Choroid plexus epithelial cell (primary cell): ENCODE results near the gene ABCC6.

ENCODE experiments used
- DNase-seq: peaks from one replicate; pipeline ENCODE4 v3.0.0-alpha.2; 2010; ENCODE audit warnings: low read depth
- H3K4me3 ChIP-seq: 2 replicates; pipeline ENCODE4 v1.5.1; 2011; ENCODE audit warnings: low read depth, mild to moderate bottlenecking, control low read depth, low read length, moderate library complexity
- CTCF ChIP-seq: conservative IDR thresholded peaks from 2 replicates; pipeline ENCODE4 v1.5.1; 2011; ENCODE audit warnings: low read depth, mild to moderate bottlenecking, control low read depth, inconsistent platforms, low read length, moderate library complexity

The ABCC6 gene

DNA sequence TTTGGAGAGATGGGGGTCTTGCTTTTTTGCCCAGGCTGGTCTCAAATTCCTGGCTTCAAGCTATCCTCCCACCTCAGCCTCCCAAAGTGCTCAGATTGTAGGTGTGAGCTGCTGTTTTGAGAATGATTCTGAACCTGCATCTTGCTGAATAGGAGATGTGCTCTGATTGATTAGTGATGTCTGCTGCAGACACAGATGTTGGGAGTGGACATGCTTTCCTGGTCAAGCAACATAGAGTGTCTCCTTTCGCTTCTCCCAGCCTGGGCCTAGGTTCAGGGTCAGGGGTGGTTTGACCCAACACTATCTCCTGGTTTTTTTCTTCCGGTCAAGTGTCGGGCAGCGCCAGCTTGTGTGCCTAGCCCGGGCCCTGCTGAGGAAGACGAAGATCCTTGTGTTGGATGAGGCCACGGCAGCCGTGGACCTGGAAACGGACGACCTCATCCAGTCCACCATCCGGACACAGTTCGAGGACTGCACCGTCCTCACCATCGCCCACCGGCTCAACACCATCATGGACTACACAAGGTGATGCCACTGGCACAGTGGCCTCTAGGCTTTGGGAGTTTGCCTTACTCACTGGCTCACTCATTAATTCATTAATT lies 85.2 kb downstream of the ABCC6 start:
- no peak for DNase-seq
- no peak for TF ChIP-seq CTCF
- H3K4me3 ChIP-seq = no peak overlapping the region

- DNase-seq = no peak
- TF ChIP-seq CTCF = no peak
- H3K4me3 ChIP-seq = no peak overlapping the region
These were observed 86.2 kb downstream of the ABCC6 start for GRCh38 chr16:16137110-16137509.

DNA sequence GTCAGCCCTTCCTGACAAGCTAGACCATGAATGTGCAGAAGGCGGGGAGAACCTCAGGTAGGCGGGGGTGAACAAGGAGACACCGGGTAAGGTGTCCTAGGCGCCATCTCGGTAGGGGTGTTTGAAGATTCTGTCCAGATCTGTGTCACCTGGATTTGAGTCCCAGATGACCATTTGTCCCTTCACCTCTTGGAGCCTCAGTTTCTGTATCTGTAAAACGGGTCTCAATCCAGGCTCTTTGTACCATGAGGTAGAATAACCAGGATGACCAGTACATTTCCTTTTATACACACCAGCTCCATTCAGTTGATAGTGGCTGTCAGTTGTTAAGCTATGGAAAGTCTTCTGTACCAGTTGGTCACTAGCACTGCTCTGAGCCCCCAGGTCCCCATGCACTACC lies 86.7 kb downstream of the ABCC6 start:
- H3K4me3 ChIP-seq = no peak overlapping the region
- no peak for DNase-seq
- no peak for TF ChIP-seq CTCF

DNA sequence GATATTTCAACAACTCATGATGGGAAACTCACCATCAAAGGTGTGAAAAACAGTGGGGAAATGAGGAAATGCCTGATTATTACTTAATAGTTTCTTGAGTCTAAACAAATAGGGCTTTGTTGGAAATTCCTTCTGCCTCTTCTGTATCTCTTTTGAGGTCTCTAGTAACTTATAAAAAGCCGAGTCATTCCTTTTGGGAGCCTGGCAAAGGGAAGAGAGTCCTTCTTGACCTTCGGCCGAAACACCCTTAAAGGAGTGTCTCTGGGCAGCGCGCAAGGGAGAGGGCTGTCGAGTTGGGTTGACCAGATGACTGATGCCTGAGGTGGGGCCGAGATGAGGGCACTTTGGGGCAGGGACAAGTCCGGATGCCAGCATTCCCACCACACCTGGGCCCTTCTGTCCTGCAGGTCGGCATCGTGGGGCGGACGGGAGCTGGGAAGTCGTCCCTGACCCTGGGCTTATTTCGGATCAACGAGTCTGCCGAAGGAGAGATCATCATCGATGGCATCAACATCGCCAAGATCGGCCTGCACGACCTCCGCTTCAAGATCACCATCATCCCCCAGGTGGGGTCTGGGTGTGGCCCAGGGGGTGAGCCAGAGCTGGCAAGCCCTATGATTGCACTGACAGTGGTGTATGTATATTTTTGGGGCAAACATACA lies 89.2 kb downstream of the ABCC6 start:
- no peak for DNase-seq
- H3K4me3 ChIP-seq = no peak overlapping the region
- TF ChIP-seq CTCF = no peak

DNA sequence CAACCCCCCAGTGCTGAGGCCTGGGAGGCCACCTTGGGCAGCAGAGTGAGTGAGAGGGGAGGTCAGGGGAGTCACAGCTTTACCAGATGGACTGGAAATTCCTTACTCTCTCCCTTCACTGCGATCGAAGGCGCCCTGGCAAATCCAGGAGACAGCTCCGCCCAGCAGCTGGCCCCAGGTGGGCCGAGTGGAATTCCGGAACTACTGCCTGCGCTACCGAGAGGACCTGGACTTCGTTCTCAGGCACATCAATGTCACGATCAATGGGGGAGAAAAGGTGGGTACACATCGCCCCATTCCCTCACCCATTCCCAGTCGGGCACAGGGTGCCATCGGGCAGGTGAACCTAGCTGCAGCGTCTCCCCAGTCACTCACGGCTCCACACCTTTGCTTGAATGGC lies 91.6 kb downstream of the ABCC6 start:
- no peak overlapping the region for H3K4me3 ChIP-seq
- DNase-seq = no peak
- TF ChIP-seq CTCF = no peak

DNA sequence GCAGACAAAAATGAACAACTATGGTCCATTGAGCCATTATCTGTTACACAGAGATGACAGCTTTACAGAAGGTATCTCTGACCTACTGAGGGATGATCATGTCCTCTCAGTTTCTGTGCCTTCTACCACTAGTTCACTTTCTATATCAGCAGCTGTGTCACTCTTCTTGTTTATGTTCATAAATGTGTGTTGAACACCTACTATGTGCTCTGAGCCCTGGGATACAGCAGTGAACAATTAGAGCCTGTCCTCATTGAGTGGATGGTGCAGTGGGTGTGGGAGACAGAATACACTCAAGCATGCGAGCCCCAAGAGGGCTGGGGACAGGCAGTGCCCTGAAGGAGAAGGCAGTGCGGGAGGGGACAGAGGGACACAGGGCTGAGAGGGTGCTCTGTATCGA lies 92.1 kb downstream of the ABCC6 start:
- TF ChIP-seq CTCF = no peak
- H3K4me3 ChIP-seq = no peak overlapping the region
- DNase-seq = no peak
